ENCODE measurements around the gene GALNS. TPM values are rescaled to one million over a fixed set of nuclear protein-coding genes. Genes with fewer than 3 reads are reported as not detected.

Gene GALNS
- total and polyA plus RNA-seq, 2 of the 8 experiments (the other 6 are each of a cell fraction or from before 2014, with no cell fraction given), result 8.9 to 17.8 TPM

DNA sequence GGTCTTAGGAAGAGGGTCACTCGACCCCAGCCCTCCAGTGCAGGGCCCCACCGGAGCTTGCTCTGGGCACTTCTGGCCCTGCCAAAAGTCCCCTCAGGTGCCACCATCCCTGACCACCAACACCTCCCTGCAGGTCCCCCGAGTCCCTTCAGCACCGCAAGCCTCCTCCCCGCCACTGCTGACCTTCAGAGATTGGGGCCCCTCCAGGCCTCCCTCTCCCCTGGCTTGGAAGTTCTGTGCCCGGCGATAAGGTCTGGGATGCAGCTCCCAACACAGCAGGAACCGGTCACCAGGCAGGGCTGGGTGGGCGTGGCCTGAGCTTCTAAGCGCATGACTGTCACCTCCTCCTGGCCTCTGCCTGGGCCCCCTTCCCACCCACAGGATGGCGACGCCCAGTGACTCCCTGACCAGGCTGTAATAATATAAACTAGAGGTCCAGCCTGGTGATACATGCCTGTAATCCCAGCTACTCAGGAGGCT, 82.9 kb downstream of the GALNS start:
- 74% methylated on average over 12 of the region's 12 CpGs; no CpG with 5 or more reads in 1 of the 2 experiments for WGBS, 2 experiments (ENCODE audit: extremely low coverage in 1 of 2, insufficient coverage in 1 of 2, insufficient read length in 1 of 2, insufficient replicate concordance in 2 of 2, low coverage in 1 of 2, low lambda C conversion rate in 2 of 2, missing lambda C conversion rate in 1 of 2)
- H3K4ac ChIP-seq (replicated peaks; ENCODE audit: insufficient read length, low read depth, low read length), result no peak overlapping the region

More for the DNA sequence above, 82.9 kb downstream of the GALNS start:
- ChIA-PET POLR2A (ENCODE audit: partially characterized antibody) (interaction anchor here (0.8 to 5.3 kb wide), 8 partner anchors 9 to 39 kb away, joined by 3 to 22 read pairs (median 4); no protein-coding TSS in a partner anchor), CTCF (ENCODE audit: partially characterized antibody) (interaction anchor here (0.9 to 2.7 kb wide), 9 partner anchors 10 to 520 kb away, joined by 3 to 16 read pairs (median 8); no protein-coding TSS in a partner anchor)
- Histone ChIP-seq H3K9ac (replicated peaks in 1 of 4; ENCODE audit: extremely low read depth in 1 of 4, low read depth in 3 of 4, low read length in 3 of 4) (no peak overlapping the region), H2BK5ac (ENCODE audit: low read depth, low read length) (no peak overlapping the region), H3K27me3 (replicated peaks in 1 of 4; ENCODE audit: control insufficient read depth in 3 of 4, extremely low read depth in 1 of 4, insufficient read depth in 3 of 4, low read length in 3 of 4) (no peaks in the 10 kb centered on the region), H2BK20ac (ENCODE audit: low read length) (no peak overlapping the region), H3K9me3 (ENCODE audit: insufficient read depth in 2 of 2, low read depth in 1 of 2, low read length in 1 of 2) (no peaks in the 10 kb centered on the region), H4K20me1 (replicated peaks in 1 of 2; ENCODE audit: control insufficient read depth in 1 of 2, insufficient read depth in 2 of 2, low read length in 2 of 2) (peaks cover 3% of the 10 kb centered on the region in 2 experiments), H2AFZ (ENCODE audit: low read length) (no peak overlapping the region), H2BK12ac (ENCODE audit: low read depth, low read length) (no peak overlapping the region), H4K8ac (ENCODE audit: extremely low read depth, insufficient read depth, low read length) (no peak overlapping the region), H3K36me3 (ENCODE audit: control insufficient read depth in 2 of 4, insufficient read depth in 4 of 4, low read length in 3 of 4) (no peaks in the 10 kb centered on the region), H3K4me1 (replicated peaks in 1 of 4; ENCODE audit: control insufficient read depth in 3 of 4, insufficient read depth in 4 of 4, low read length in 3 of 4) (peaks cover 9 to 46% (median 28%) of the 10 kb centered on the region in 4 experiments), H3K4me3 (ENCODE audit: extremely low read depth in 1 of 4, insufficient read depth in 2 of 4, low read depth in 3 of 4, low read length in 4 of 4) (no peak overlapping the region), H4K5ac (ENCODE audit: insufficient read length, low read depth, low read length) (no peak overlapping the region), H3K4me2 (ENCODE audit: insufficient read depth in 1 of 2, low read depth in 2 of 2, low read length in 2 of 2) (no peak overlapping the region), H3K27ac (ENCODE audit: low read depth, low read length) (no peak overlapping the region), H3K79me2 (ENCODE audit: control insufficient read depth in 1 of 2, insufficient read depth in 2 of 2, low read length in 2 of 2) (peaks cover 0 to 8% of the 10 kb centered on the region in 2 experiments; a peak in 1 of 4 replicates), H3K56ac (replicated peaks; ENCODE audit: insufficient read length, low read depth, low read length) (no peak overlapping the region), H3K23ac (ENCODE audit: insufficient read length) (no peak overlapping the region), H3K23me2 (ENCODE audit: low read depth, low read length) (no peaks in the 10 kb centered on the region; the same call in 1 of the 2 replicates), H2AK5ac (ENCODE audit: low read depth, low read length) (no peak overlapping the region), H3K79me1 (ENCODE audit: low read depth, low read length) (peaks cover 2% of the 10 kb centered on the region; the same call in 1 of the 2 replicates), H3K18ac (ENCODE audit: extremely low read depth, low read length) (no peak overlapping the region), H2BK120ac (replicated peaks; ENCODE audit: low read depth, low read length) (no peak overlapping the region), H3K14ac (ENCODE audit: insufficient read length) (no peak overlapping the region), H2BK15ac (ENCODE audit: low read length) (no peak overlapping the region), H4K91ac (replicated peaks; ENCODE audit: insufficient read length, low read length) (no peak overlapping the region)
- TF ChIP-seq TAF7 (optimal IDR thresholded peaks at IDR 0.05; ENCODE audit: borderline replicate concordance, low read depth, low read length) (no peak), TAF1 (IDR thresholded peaks at IDR 0.05; ENCODE audit: low read depth, low read length) (no peak), RNF2 (IDR thresholded peaks at IDR 0.05; ENCODE audit: borderline replicate concordance, low read depth, low read length, missing control alignments, poor library complexity, severe bottlenecking) (no peak), CREB1 (IDR thresholded peaks at IDR 0.05) (no peak), KDM5A (IDR thresholded peaks at IDR 0.05; ENCODE audit: low read length) (no peak), RXRA (IDR thresholded peaks at IDR 0.05; ENCODE audit: insufficient read depth, low read depth, low read length) (no peak)
- TF ChIP-seq, protein P1, sequence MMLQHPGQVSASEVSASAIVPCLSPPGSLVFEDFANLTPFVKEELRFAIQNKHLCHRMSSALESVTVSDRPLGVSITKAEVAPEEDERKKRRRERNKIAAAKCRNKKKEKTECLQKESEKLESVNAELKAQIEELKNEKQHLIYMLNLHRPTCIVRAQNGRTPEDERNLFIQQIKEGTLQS (IDR thresholded peaks at IDR 0.05; ENCODE audit: insufficient read depth, low read depth, low read length), result no peak
- no peak for FAIRE-seq
- no peak for DNase-seq (ENCODE audit: low read depth in 1 of 2, low spot score in 2 of 2)
